SKM-1 treated with dmso at 0.1 percent for 144 hours (cell line): ENCODE data around the gene CLHC1.
"Not testable (repeated sequence)": the region's sequence is repeated elsewhere in the genome, so short reads cannot be mapped to it uniquely, and the experiment has no call there.

ENCODE experiments used
- DNase-seq: peaks from one replicate; lab custom pipeline; 2025; ENCODE audit not compliant: unreplicated experiment; lab: John Stamatoyannopoulos, UW

The CLHC1 gene

DNA sequence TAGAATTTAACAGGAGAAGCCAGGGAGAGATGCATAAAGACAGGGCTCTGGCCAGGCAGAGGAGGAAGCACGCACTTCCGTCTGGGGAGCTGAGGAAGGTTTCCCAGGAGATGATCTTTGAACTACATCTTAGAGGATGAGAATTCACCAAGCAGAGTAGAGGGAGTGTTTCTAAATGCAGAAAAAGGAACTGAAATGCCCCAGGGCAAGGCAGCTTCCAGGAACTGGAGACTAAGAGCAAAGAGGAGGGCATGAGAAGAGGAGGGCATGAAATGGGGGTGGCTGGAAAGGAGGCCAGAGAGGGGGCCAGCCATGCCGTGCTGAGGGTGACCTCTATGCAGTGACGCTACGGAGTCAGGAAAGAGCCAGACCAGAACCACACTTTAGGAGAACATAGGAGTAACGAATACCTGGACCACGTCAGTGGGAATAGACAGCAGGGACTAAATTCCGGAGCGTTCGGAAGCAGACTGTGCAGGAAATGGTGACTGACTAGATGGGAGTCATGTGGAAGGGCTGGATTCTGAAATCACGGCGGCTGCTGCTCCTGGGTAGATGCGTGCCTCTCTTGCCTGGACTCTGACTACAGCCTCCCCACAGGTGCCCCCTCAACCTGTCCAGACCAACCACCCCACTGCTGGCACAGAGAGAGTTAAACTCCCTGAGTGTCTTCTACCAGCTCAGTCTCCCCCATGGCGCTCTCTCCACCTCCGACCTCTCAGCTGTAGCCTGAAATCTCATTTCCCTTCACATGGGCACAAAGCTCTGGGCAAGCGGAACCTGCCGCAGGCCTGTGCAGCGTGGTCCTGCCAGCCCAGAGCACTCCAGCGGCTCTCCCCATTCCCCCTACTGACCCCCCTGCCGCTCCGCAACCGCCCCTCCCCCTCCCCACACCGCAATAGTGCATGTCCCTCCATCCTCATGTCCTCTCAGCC lies 94.8 kb downstream of the CLHC1 start:
- peak; percentile 44 for DNase-seq

- no peak for DNase-seq
Measured at GRCh38 chr2:55136138-55136541, 96.0 kb downstream of the CLHC1 start.

DNA sequence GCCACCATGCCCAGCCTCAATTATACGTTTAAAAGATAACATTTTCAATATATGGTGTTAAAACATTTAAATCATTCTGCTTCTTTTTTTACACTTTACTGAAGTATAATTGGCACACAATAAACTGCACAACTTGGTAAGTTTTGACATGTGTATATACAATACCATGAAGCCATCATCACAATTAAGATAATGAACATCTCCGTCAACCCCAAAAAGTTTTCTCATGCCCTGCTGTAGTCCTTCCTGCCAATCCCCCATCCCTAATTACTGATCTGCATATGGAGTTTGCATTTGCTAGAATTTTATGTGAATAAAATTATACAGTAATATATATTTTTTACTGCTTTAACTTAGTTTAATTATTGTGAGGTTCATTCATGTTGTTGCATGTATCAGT lies 96.6 kb downstream of the CLHC1 start:
- no peak for DNase-seq

GRCh38 chr2:55134316-55134706 lies 97.8 kb downstream of the CLHC1 start:
- DNase-seq = no peak

DNA sequence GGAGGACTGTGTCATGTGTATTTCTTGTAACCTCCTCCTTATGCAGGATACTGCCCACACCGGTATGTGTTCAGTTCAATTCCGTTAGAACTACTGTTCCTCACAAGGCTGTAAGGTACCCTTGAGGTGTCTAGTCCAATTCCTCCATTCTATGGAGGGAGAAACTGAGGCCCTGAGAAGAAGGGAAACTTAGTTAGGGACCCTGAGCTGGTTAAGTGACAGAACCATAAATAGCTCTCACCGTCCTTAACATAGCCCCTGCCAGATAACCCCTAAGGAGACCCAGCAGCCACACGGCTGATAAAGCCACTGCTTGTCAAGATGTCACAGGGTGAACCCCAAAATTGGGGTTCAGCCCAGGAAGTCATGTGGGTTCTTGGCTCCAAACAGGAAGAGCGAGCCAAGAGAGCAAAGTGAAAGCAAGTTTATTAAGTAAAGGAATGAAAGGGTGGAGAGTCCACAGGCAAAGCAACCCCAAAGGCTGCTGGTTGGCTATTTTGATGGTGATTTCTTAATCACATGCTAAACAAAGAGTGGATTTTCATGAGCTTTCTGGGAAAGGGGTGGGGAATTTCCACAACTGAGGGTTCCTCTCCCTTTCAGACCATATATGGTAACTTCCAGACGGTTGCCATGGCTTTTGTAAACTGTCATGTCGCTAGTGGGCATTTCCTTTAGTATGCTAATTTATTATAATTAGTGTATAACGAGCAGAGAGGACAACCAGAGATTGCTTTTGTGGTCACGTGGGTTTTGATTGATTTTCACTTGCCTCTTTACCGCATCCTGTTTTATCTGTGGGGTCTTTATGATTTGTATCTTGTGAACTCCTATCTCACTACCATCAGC lies 98.4 kb downstream of the CLHC1 start:
- DNase-seq = no peak

GRCh38 chr2:55130849-55131248 lies 101.2 kb downstream of the CLHC1 start:
- DNase-seq = no peak

DNA sequence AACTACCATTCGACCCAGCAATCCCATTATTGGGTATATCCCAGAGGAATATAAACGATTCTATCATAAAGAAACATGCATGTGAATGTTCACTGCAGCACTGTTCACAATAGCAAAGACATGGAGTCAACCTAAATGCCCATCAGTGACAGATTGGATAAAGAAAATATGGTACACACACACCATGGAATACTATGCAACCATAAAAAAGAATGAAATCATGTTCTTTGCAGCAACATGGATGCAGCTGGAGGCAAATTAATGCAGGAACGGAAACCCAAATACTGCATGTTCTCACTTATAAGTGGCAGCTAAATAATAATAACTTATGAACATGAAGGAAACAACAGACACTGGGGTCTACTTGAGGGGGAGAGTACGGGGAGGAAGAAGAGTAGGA lies 105.5 kb downstream of the CLHC1 start:
- DNase-seq = not testable (repeated sequence)
